Mesothelial cell of epicardium (in vitro differentiated cells): ENCODE results near the gene PAX8. TPM values are rescaled to one million over a fixed set of nuclear protein-coding genes. Genes with fewer than 3 reads are reported as not detected.

Experiments used
- DNase-seq, 2 experiments: peaks; one replicate each; pipeline ENCODE4 v3.0.0; 2021; ENCODE audit warnings: low spot score in 2 of 2; ENCODE audit not compliant: unreplicated experiment in 2 of 2
- H3K27ac Mint-ChIP-seq: 2 replicates; pipeline ENCODE4 v1.8.0; 2021; ENCODE audit warnings: mixed read lengths
- H3K27me3 Mint-ChIP-seq: 2 replicates; pipeline ENCODE4 v1.8.0; 2021; ENCODE audit warnings: low read depth, mixed read lengths
- H3K36me3 Mint-ChIP-seq: 2 replicates; pipeline ENCODE4 v1.8.0; 2021; ENCODE audit warnings: mixed read lengths
- H3K4me1 Mint-ChIP-seq: 2 replicates; pipeline ENCODE4 v1.8.0; 2021; ENCODE audit warnings: mixed read lengths
- H3K4me3 Mint-ChIP-seq: 2 replicates; pipeline ENCODE4 v1.8.0; 2021; ENCODE audit warnings: mild to moderate bottlenecking, moderate library complexity, mixed read lengths
- H3K9me3 Mint-ChIP-seq: 2 replicates; pipeline ENCODE4 v1.8.0; 2021; ENCODE audit warnings: mixed read lengths
- CTCF ChIP-seq: fragments of 200-600 bp; sonication (generic); IDR thresholded peaks from one replicate; pipeline ENCODE4 v1.5.0; 2021; ENCODE audit warnings: antibody characterized with exemption; ENCODE audit not compliant: unreplicated experiment
- total RNA-seq: library from RNA; stranded (reverse); gene quantifications from 3 replicates; pipeline ENCODE4 v1.2.1, GENCODE V29; 2021

The PAX8 gene
- total RNA-seq, 1 donor from 2014 or later: 0.13 TPM

GRCh38 chr2:113246606-113247005 is 32.1 kb downstream of the PAX8 start:
- Mint-ChIP-seq H3K9me3 (no peaks in the 10 kb centered on the region), H3K36me3 (no peaks in the 10 kb centered on the region), H3K4me1 (peaks cover 4% of the 10 kb centered on the region), H3K27ac (no peak overlapping the region), H3K4me3 (no peak overlapping the region), H3K27me3 (peaks cover 4% of the 10 kb centered on the region)
- no peak for DNase-seq
- TF ChIP-seq CTCF: no peak

- TF ChIP-seq CTCF: no peak
- DNase-seq: no peak
- Mint-ChIP-seq H3K36me3 (no peaks in the 10 kb centered on the region), H3K9me3 (no peaks in the 10 kb centered on the region), H3K27ac (peak overlapping the region; percentile 8), H3K4me1 (peaks cover 12% of the 10 kb centered on the region), H3K4me3 (no peak overlapping the region), H3K27me3 (peaks cover 4% of the 10 kb centered on the region)
Measured at GRCh38 chr2:113245276-113245711, 33.4 kb downstream of the PAX8 start.

GRCh38 chr2:113242327-113242726 is 36.4 kb downstream of the PAX8 start:
- H3K27me3 Mint-ChIP-seq: peaks cover 4% of the 10 kb centered on the region
- H3K4me3 Mint-ChIP-seq: no peak overlapping the region
- H3K4me1 Mint-ChIP-seq: peaks cover 16% of the 10 kb centered on the region
- no peak overlapping the region for H3K27ac Mint-ChIP-seq
- no peaks in the 10 kb centered on the region for H3K9me3 Mint-ChIP-seq
- no peak for DNase-seq
- TF ChIP-seq CTCF: no peak
- no peaks in the 10 kb centered on the region for H3K36me3 Mint-ChIP-seq

GRCh38 chr2:113240915-113241911 is 37.5 kb downstream of the PAX8 start:
- H3K36me3 Mint-ChIP-seq: no peaks in the 10 kb centered on the region
- peaks cover 4% of the 10 kb centered on the region for H3K27me3 Mint-ChIP-seq
- DNase-seq: no peak
- peaks cover 16% of the 10 kb centered on the region for H3K4me1 Mint-ChIP-seq
- H3K4me3 Mint-ChIP-seq: no peak overlapping the region
- no peak overlapping the region for H3K27ac Mint-ChIP-seq
- TF ChIP-seq CTCF: no peak
- H3K9me3 Mint-ChIP-seq: no peaks in the 10 kb centered on the region

- Mint-ChIP-seq H3K27me3 (peaks cover 4% of the 10 kb centered on the region), H3K4me3 (no peak overlapping the region), H3K9me3 (no peaks in the 10 kb centered on the region), H3K36me3 (no peaks in the 10 kb centered on the region), H3K4me1 (peaks cover 12% of the 10 kb centered on the region), H3K27ac (no peak overlapping the region)
- no peak for DNase-seq
- TF ChIP-seq CTCF: no peak
Measured at GRCh38 chr2:113240150-113240914, 38.4 kb downstream of the PAX8 start.
